Esophagus muscularis mucosa (tissue), 4 donors: Measurements from ENCODE around the gene RAB30. TPM values are rescaled to one million over a fixed set of nuclear protein-coding genes. Genes with fewer than 3 reads are reported as not detected.

ENCODE experiments used
- DNase-seq: peaks from one replicate; pipeline ENCODE4 v3.0.0-alpha.2; 2017; ENCODE audit errors: extremely low spot score
- H3K27ac ChIP-seq, 4 donors: fragments of 200-600 bp; sonication (generic); replicated peaks in 1 of 4; 1 replicate in 3 of 4; 2 replicates in 1 of 4; pipeline ENCODE4 v1.5.1; 2016 to 2019; ENCODE audit warnings: mild to moderate bottlenecking in 1 of 4
- H3K27me3 ChIP-seq, 4 donors: fragments of 200-600 bp; sonication (generic); one replicate each; pipeline versions ENCODE4 v1.5.1 to v1.6.0; 2016 to 2019
- H3K36me3 ChIP-seq, 4 donors: fragments of 200-600 bp; sonication (generic); one replicate each; pipeline ENCODE4 v1.5.1; 2016 to 2019
- H3K4me1 ChIP-seq, 4 donors: fragments of 200-600 bp; sonication (generic); one replicate each; pipeline ENCODE4 v1.5.1; 2016 to 2019
- H3K4me3 ChIP-seq, 4 donors: fragments of 200-600 bp; sonication (generic); 1 replicate in 2 of 4; 2 replicates in 2 of 4; pipeline ENCODE4 v1.5.1; 2016 to 2019; ENCODE audit warnings: mild to moderate bottlenecking in 4 of 4, moderate library complexity in 1 of 4
- H3K9me3 ChIP-seq, 4 donors: fragments of 200-600 bp; sonication (generic); 1 replicate in 3 of 4; 2 replicates in 1 of 4; pipeline ENCODE4 v1.5.1; 2016 to 2019
- EP300 ChIP-seq: sonication (generic); formaldehyde crosslinking; IDR thresholded peaks from one replicate; pipeline ENCODE4 v1.6.1; 2017; ENCODE audit warnings: antibody characterized with exemption
- POLR2A ChIP-seq: fragments of 450-650 bp; IDR thresholded peaks from one replicate; pipeline ENCODE4 v1.6.1; 2017; ENCODE audit warnings: antibody characterized with exemption, moderate library complexity, mild to moderate bottlenecking, low read depth
- POLR2AphosphoS5 ChIP-seq, 2 donors: sonication (generic); formaldehyde crosslinking; IDR thresholded peaks; one replicate each; pipeline ENCODE4 v1.6.1; 2017; ENCODE audit warnings: antibody characterized with exemption in 2 of 2
- WGBS: methylation state at CpG from one replicate; pipeline ENCODE4 v1.1.5; 2018; 5-methylcytosine and 5-hydroxymethylcytosine counted together
- intact Hi-C: fragments of 100-400 bp; cut with DNase I; formaldehyde crosslinking; loops from one replicate; pipeline ENCODE4 v1.15.1; 2023
- total RNA-seq, 4 donors: library from RNA; depleted of rRNA; stranded (reverse); fragments of >200 nt; gene quantifications; one replicate each; pipeline versions ENCODE4 v1.1.0 to v1.2.1, GENCODE V29; 2016
- TF ChIP-seq, protein P1 (sequence below), 3 experiments: fragments of 200-600 bp in 2 of 3; fragments of 450-650 bp in 1 of 3; sonication (generic) in 2 of 3; IDR thresholded peaks; one replicate each; pipeline ENCODE4 v1.5.1; 2017 to 2019; ENCODE audit warnings: antibody characterized with exemption in 3 of 3, mild to moderate bottlenecking in 2 of 3, moderate library complexity in 1 of 3

RAB30 gene
- total RNA-seq, 4 donors from 2014 or later = 11.3 to 19.8 (median 18.2) TPM

DNA sequence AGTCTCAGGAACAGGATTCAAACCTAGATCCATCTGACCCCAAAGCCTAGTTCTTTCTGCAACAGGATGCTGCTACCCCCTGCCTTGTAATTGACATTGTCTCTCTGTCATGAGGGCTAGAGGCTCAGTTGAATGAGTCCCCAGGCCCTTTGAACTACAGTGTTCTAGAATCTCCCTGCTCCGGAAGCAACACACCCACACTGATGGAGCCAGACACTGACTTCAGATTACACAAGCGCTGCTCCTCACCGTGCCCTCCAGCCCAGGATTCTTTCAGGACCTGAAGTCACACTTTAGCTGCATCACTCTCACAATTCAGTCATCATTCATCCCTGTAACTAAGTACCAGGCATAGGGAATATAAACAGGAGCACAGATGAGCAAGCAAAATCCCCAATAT is 69.6 kb downstream of the RAB30 start:
- no peak for TF ChIP-seq POLR2A
- no peak for TF ChIP-seq POLR2AphosphoS5 (IDR thresholded peaks at IDR 0.05)
- TF ChIP-seq, protein P1, sequence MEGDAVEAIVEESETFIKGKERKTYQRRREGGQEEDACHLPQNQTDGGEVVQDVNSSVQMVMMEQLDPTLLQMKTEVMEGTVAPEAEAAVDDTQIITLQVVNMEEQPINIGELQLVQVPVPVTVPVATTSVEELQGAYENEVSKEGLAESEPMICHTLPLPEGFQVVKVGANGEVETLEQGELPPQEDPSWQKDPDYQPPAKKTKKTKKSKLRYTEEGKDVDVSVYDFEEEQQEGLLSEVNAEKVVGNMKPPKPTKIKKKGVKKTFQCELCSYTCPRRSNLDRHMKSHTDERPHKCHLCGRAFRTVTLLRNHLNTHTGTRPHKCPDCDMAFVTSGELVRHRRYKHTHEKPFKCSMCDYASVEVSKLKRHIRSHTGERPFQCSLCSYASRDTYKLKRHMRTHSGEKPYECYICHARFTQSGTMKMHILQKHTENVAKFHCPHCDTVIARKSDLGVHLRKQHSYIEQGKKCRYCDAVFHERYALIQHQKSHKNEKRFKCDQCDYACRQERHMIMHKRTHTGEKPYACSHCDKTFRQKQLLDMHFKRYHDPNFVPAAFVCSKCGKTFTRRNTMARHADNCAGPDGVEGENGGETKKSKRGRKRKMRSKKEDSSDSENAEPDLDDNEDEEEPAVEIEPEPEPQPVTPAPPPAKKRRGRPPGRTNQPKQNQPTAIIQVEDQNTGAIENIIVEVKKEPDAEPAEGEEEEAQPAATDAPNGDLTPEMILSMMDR (IDR thresholded peaks at IDR 0.05) = no peak
- TF ChIP-seq EP300 = no peak
- no peaks in the 10 kb centered on the region for H3K36me3 ChIP-seq
- H3K27me3 ChIP-seq = no peaks in the 10 kb centered on the region
- no peak overlapping the region for H3K27ac ChIP-seq
- peaks cover 27 to 53% (median 41%) of the 10 kb centered on the region in 4 donors for H3K4me1 ChIP-seq
- WGBS = 62% methylated on average over 3 of the region's 3 CpGs
- no peak for DNase-seq
- H3K9me3 ChIP-seq = no peaks in the 10 kb centered on the region
- intact Hi-C loops = no loop called here
- H3K4me3 ChIP-seq = no peak overlapping the region

DNA sequence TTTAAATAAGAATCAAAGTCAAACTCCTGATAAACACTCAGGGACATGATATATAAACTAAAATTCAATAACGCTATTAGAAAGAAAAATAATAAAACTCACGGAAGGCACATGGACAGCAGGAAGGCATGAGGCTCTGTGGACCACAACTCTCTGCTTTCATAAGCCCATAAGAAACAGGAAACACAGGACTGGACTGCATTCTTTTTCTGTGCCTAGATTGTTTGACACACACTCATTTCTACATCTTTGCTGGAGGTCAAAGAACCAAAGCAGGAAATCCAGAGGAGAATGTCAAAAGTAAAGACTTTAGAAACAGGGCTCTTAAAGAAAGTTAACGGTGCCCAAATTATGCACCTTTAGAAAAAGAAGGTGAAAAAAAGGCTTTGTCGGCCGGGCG is 71.3 kb downstream of the RAB30 start:
- intact Hi-C loops = no loop called here
- 97% methylated on average over 6 of the region's 6 CpGs for WGBS

DNA sequence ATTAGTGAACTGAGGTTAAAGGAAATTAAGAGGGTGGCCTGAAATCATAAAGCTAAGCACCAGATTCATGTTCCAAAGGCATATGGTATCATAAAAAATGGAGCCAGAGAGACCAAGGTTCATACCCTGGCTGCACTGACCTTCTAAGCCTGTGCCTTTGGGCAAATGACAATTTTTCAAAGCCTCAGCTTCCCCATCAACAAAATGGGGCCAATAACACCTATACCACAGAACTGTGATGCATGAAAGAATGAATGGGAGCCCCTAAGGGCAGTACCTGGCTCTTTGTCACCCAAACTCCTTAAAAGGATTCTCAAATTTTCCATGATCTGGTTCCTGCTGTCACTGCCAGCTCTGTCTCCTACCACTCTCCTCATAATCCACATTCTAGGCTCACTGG is 72.5 kb downstream of the RAB30 start:
- TF ChIP-seq POLR2A = no peak
- TF ChIP-seq POLR2AphosphoS5 (IDR thresholded peaks at IDR 0.05) = no peak
- no peak for TF ChIP-seq EP300
- TF ChIP-seq, protein P1 (IDR thresholded peaks at IDR 0.05) = no peak
- no peak overlapping the region for H3K4me3 ChIP-seq
- intact Hi-C loops = loop anchor here (10.0 kb wide), 3 partner anchors 46 to 156 kb away; partner anchors contain the start of genes PCF11 and RAB30
- no peaks in the 10 kb centered on the region for H3K36me3 ChIP-seq
- H3K27me3 ChIP-seq = no peaks in the 10 kb centered on the region
- peaks cover 48 to 69% (median 55%) of the 10 kb centered on the region in 4 donors for H3K4me1 ChIP-seq
- no peaks in the 10 kb centered on the region for H3K9me3 ChIP-seq
- no peak overlapping the region for H3K27ac ChIP-seq
- no peak for DNase-seq

More for the DNA sequence above, 71.3 kb downstream of the RAB30 start:
- H3K27ac ChIP-seq = no peak overlapping the region
- H3K36me3 ChIP-seq = no peaks in the 10 kb centered on the region
- peaks cover 37 to 58% (median 46%) of the 10 kb centered on the region in 4 donors for H3K4me1 ChIP-seq
- TF ChIP-seq POLR2A (no peak), POLR2AphosphoS5 (IDR thresholded peaks at IDR 0.05) (no peak), EP300 (no peak)
- TF ChIP-seq, protein P1 (IDR thresholded peaks at IDR 0.05) = no peak
- no peak for DNase-seq
- H3K9me3 ChIP-seq = no peaks in the 10 kb centered on the region
- no peak overlapping the region for H3K4me3 ChIP-seq
- no peaks in the 10 kb centered on the region for H3K27me3 ChIP-seq

DNA sequence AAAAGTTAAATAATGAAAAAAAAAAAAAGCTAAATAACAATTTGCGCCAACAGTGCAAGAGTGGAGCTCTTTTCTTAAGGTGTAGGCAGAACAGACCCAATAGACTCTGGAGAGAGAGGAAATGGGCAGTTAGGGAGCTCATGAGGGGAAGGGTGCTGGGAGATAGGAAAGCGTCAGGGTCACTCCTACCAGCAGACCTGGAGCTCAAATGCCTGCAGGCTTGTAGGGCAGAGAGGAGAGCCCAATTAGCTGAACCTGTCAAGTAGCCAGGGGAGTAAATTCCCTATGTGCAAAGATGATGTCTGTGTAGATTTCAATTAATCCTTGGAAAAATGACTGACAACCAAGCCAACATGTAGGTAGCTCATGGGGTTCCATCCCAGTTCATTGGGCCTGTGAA is 73.0 kb downstream of the RAB30 start:
- Histone ChIP-seq H3K9me3 (no peaks in the 10 kb centered on the region), H3K4me1 (peaks cover 54 to 70% (median 59%) of the 10 kb centered on the region in 4 donors), H3K27me3 (no peaks in the 10 kb centered on the region), H3K27ac (no peak overlapping the region), H3K36me3 (peaks cover 0 to under 1% (median 0%) of the 10 kb centered on the region in 4 donors), H3K4me3 (no peak overlapping the region)
- TF ChIP-seq, protein P1 (IDR thresholded peaks at IDR 0.05) = no peak
- TF ChIP-seq POLR2A (no peak), EP300 (no peak), POLR2AphosphoS5 (IDR thresholded peaks at IDR 0.05) (no peak)
- DNase-seq = no peak
- intact Hi-C loops = loop anchor here (10.0 kb wide), 3 partner anchors 46 to 156 kb away; partner anchors contain the start of genes PCF11 and RAB30
- WGBS = 94% methylated on average over 2 of the region's 2 CpGs
